Hepatic stellate cell (primary cell): Measurements from ENCODE around the gene SPC25.

Experiments
- DNase-seq: peaks from one replicate; pipeline ENCODE4 v3.0.0; 2011; ENCODE audit warnings: low spot score

Gene SPC25

GRCh38 chr2:168841445-168841844 is 48.8 kb downstream of the SPC25 start:
- DNase-seq, result no peak

- DNase-seq, result no peak
These were observed 54.3 kb downstream of the SPC25 start for GRCh38 chr2:168835969-168836368.

DNA sequence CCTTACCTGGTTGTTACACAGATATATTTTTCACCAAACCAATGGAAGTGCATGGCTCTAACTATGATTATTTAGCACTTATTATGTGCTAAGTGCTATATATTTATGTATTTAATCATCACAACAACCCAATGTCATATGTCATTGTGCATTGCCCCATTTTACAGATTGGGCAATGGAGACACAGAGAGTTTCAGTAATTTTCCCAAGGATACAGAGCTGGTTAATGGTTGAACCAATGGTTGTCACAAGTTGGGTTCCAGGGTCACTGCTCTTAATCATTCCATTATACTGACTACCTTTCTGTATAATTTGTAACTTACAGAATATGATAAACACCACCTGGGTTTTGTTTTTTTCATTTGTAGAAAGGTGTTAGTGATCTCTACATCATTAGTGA is 58.6 kb downstream of the SPC25 start:
- DNase-seq, result no peak

GRCh38 chr2:168830958-168831357 is 59.3 kb downstream of the SPC25 start:
- DNase-seq, result no peak

- no peak for DNase-seq
These were observed 65.1 kb downstream of the SPC25 start for GRCh38 chr2:168825126-168825525.

DNA sequence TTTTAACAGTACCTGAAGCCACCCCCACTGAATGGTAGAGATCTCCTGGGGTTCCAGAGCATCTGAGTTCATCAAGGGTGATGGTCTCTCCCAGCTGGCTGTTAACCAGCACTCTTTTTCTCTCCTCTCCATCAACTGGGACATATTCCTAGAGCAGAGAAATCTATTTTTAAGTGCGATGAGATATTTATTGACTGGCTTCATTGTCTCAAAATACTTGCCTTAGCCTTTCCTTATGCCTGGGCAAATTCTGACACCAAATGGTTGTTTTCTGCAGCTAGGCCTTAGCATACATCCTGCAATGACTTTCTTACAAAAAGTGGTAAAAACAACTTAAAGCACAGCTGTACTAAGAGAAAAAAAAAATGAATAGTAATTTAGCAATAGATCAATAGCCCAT is 68.2 kb downstream of the SPC25 start:
- no peak for DNase-seq

DNA sequence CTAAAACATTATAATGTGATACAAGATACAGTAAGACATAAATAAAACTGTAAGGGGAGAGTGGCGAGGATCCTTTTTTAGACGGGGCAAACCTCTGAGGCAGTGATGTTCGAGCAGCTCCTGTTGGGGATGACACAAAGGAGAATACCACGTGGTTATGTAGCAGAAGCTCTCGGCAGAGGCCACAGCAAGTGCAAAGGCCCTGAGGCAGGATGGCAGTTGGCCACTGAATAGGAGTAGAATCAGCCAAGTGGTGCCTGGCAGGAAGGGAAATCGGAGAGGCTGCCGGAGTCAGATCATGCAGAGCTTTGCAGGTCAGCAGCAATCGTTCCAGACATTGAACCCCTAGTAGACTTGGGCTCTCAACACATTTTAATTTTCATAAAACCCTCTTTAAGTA is 68.7 kb downstream of the SPC25 start:
- no peak for DNase-seq
